Astrocyte of the cerebellum (primary cell): ENCODE data around the gene PSMB7.

Experiments
- DNase-seq: peaks from one replicate; pipeline ENCODE4 v3.0.0-alpha.2; 2011; ENCODE audit warnings: low read depth
- H3K4me3 ChIP-seq: 2 replicates; pipeline ENCODE4 v1.5.1; 2011; ENCODE audit warnings: mild to moderate bottlenecking, low read depth, low read length, moderate library complexity
- CTCF ChIP-seq: IDR thresholded peaks from 2 replicates; pipeline ENCODE4 v1.5.1; 2012; ENCODE audit warnings: low read length, low read depth, moderate library complexity, mild to moderate bottlenecking; ENCODE audit errors: missing control alignments
- in situ Hi-C: cut with HindIII; loops from 2 replicates; pipeline ENCODE4 v1.10.0; 2017; ENCODE audit warnings: low sequenced_read_pairs

The PSMB7 gene

GRCh38 chr9:124356745-124357390, 58.4 kb downstream of the PSMB7 start:
- no peak for TF ChIP-seq CTCF
- in situ Hi-C loops: no loop called here
- no peak overlapping the region for H3K4me3 ChIP-seq
- no peak for DNase-seq

- no peak for DNase-seq
- TF ChIP-seq CTCF: no peak
- in situ Hi-C loops: no loop called here
- H3K4me3 ChIP-seq: no peak overlapping the region
Measured at GRCh38 chr9:124355941-124356744, 59.1 kb downstream of the PSMB7 start.

GRCh38 chr9:124355039-124355940, 60.0 kb downstream of the PSMB7 start:
- TF ChIP-seq CTCF: no peak
- no peak overlapping the region for H3K4me3 ChIP-seq
- no peak for DNase-seq
- in situ Hi-C loops: no loop called here

GRCh38 chr9:124354346-124355038, 60.8 kb downstream of the PSMB7 start:
- no peak overlapping the region for H3K4me3 ChIP-seq
- in situ Hi-C loops: no loop called here
- DNase-seq: no peak
- no peak for TF ChIP-seq CTCF

- H3K4me3 ChIP-seq: no peak overlapping the region
- in situ Hi-C loops: no loop called here
- TF ChIP-seq CTCF: no peak
- DNase-seq: no peak
Measured at GRCh38 chr9:124353811-124354274, 61.4 kb downstream of the PSMB7 start.
